AG04449 (cell line): ENCODE measurements around the gene LRRC72.
"Not testable (repeated sequence)": the region's sequence is repeated elsewhere in the genome, so short reads cannot be mapped to it uniquely, and the experiment has no call there.

Experiments used
- CTCF ChIA-PET: fragments of 350-600 bp; formaldehyde crosslinking; extraction: SDS; loops from one replicate; lab custom pipeline; 2021; ENCODE audit warnings: antibody characterized with exemption; lab: Yijun Ruan, JAX
- POLR2A ChIA-PET: fragments of 400-600, 350-600 bp; formaldehyde crosslinking; extraction: SDS; loops from one replicate; lab custom pipeline; 2020; ENCODE audit warnings: antibody characterized with exemption, inconsistent platforms; lab: Yijun Ruan, JAX
- DNase-seq: peaks from one replicate; pipeline ENCODE4 v3.0.0-alpha.2; 2010; ENCODE audit warnings: low read depth, low spot score
- H3K4me3 ChIP-seq: 2 replicates; pipeline ENCODE4 v1.5.1; 2011; ENCODE audit warnings: low read depth, mild to moderate bottlenecking, control low read depth, low read length
- TF ChIP-seq, protein P1 (sequence below): IDR thresholded peaks from one replicate; pipeline ENCODE4 v1.5.1; 2011; ENCODE audit warnings: mild to moderate bottlenecking, moderate library complexity, low read length, control low read depth, inconsistent platforms; ENCODE audit not compliant: insufficient read depth; ENCODE audit errors: missing control alignments

Gene LRRC72

GRCh38 chr7:16509829-16510228, 16.8 kb upstream of the LRRC72 start:
- CTCF ChIA-PET: no interaction called here
- POLR2A ChIA-PET: no interaction called here
- TF ChIP-seq, protein P1, sequence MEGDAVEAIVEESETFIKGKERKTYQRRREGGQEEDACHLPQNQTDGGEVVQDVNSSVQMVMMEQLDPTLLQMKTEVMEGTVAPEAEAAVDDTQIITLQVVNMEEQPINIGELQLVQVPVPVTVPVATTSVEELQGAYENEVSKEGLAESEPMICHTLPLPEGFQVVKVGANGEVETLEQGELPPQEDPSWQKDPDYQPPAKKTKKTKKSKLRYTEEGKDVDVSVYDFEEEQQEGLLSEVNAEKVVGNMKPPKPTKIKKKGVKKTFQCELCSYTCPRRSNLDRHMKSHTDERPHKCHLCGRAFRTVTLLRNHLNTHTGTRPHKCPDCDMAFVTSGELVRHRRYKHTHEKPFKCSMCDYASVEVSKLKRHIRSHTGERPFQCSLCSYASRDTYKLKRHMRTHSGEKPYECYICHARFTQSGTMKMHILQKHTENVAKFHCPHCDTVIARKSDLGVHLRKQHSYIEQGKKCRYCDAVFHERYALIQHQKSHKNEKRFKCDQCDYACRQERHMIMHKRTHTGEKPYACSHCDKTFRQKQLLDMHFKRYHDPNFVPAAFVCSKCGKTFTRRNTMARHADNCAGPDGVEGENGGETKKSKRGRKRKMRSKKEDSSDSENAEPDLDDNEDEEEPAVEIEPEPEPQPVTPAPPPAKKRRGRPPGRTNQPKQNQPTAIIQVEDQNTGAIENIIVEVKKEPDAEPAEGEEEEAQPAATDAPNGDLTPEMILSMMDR: no peak
- DNase-seq: no peak
- no peak overlapping the region for H3K4me3 ChIP-seq

- no peak overlapping the region for H3K4me3 ChIP-seq
- TF ChIP-seq, protein P1: no peak
- DNase-seq: no peak
- POLR2A ChIA-PET: no interaction called here
- CTCF ChIA-PET: no interaction called here
These were observed 15.3 kb upstream of the LRRC72 start for GRCh38 chr7:16511314-16511713.

- CTCF ChIA-PET: no interaction called here
- no peak for DNase-seq
- TF ChIP-seq, protein P1: no peak
- no peak overlapping the region for H3K4me3 ChIP-seq
- POLR2A ChIA-PET: no interaction called here
These were observed 14.5 kb upstream of the LRRC72 start for GRCh38 chr7:16512097-16512496.

- POLR2A ChIA-PET: no interaction called here
- DNase-seq: no peak
- CTCF ChIA-PET: no interaction called here
- H3K4me3 ChIP-seq: no peak overlapping the region
- TF ChIP-seq, protein P1: no peak
These were observed 12.4 kb upstream of the LRRC72 start for GRCh38 chr7:16514271-16514670.

DNA sequence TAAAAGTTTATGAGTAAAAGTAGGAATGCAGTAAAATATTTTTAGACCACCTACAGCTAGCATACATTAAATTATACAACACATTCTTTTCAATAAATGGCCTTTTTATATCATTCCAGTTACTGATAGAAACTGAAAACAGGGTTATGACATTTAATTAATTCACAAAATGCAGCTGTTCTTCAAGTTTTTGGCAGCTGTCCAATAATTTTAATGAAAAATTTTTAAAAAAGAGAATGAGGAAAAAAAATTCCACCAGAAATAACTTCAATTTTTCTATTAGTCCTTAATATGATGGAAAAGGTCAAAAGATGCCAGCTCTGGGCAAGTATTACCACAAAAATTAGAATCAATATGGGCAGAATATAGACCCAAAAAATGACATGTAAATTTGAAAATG, 11.9 kb upstream of the LRRC72 start:
- TF ChIP-seq, protein P1: no peak
- no peak overlapping the region for H3K4me3 ChIP-seq
- DNase-seq: no peak
- CTCF ChIA-PET: no interaction called here
- POLR2A ChIA-PET: no interaction called here

DNA sequence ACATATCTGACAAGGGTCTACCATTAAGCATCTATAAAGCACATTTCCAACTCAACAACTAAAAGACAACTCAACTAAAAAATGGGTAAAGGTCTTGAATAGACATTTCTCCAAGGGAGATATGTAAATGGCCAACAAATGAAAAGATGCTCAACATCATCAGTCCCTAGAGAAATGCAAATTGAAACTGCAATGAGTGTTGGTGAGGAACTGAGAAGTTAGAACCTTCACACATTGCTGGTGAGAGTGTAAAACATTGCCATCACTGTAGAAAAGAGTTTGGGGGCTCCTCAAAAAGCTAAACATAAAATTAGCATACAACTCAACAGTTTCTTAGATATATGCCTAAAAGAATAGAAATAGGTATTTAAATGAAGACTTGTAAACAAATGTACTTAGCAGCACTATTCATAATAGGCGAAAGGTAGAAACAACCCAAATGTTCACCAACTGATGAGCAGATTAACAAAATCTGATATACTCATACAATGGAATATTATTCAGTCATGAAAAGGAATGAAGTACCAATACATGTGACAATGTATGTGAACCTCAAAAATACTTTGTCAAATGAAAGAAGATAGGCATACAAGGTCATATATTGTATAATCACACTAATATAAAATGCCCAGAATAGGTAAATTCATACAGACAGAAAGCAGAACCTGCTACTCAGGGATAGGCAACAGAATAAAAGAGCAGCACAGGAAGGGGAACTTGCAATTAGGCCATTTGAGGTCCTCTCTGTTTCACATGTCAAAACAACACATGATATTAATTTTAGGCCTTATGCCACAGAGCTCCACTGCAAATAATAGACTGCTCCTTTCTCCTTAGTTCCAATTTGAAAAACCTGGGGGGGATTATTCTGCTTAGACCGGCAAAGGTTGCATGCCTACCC, 10.6 kb upstream of the LRRC72 start:
- POLR2A ChIA-PET: no interaction called here
- H3K4me3 ChIP-seq: no peak overlapping the region

DNA sequence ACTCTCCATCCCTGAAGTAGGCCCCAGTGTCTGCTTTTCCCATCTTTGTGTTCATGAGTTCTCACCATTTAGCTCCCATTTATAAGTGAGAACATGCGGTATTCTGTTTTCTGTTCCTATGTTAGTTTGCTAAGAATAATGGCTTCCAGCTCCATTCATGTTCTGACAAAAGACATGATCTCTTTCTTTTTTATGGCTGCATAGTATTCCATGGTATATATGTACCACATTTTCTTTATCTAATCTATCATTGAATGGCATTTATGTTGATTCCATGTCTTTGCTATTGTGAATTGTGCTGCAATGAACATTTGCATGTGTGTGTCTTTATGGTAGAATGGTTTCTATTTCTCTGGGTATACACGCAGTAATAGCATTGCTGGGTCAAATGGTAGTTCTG, 6.6 kb upstream of the LRRC72 start:
- CTCF ChIA-PET: interaction anchor here (1.4 kb wide), 1 partner anchor 87 kb away, joined by 3 read pairs; no protein-coding TSS in a partner anchor
- H3K4me3 ChIP-seq, DNase-seq, POLR2A ChIA-PET: not testable (repeated sequence)

More for the DNA sequence above, 10.6 kb upstream of the LRRC72 start:
- TF ChIP-seq, protein P1: no peak
- no peak for DNase-seq
- CTCF ChIA-PET: no interaction called here
